ENCODE results near the gene GADL1.

Gene GADL1

DNA sequence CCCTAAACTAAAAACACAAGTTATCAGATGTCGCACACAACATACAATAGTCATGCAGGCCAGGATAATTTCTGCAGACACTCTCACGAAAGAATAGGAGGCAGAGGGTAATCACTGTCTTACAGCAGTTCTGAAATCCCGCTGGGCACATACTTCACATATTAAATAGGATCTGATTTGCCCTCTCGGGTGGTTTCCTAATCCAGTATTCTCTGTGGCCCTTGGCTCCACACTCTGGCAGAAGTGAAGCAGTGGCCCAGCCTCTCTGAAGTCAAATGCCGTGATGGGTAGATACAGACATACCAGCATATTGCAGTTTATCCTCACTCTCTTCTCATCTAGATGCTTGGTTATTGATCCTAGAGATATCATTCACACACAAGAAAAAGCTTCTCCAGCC is 19.0 kb downstream of the GADL1 start:
- no peak for DNase-seq

DNA sequence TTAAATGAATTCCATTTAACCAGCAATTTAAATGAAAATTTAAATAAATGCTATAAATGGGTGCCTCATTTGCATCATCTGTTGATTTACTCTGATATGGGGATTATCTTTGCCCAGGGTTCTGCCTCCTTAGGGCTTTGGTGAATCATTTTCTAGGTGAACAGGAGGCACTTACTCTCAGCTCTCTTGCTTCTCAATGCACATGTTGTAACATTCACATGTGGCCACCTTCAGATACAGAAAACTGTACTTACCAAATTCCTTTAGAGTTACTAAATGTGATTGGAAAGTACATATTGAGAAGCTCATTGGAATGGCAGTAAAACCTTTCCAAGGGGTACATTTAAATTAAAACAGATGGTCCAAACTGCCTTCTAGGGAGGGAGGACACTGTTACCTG is 20.8 kb downstream of the GADL1 start:
- no peak for DNase-seq

DNA sequence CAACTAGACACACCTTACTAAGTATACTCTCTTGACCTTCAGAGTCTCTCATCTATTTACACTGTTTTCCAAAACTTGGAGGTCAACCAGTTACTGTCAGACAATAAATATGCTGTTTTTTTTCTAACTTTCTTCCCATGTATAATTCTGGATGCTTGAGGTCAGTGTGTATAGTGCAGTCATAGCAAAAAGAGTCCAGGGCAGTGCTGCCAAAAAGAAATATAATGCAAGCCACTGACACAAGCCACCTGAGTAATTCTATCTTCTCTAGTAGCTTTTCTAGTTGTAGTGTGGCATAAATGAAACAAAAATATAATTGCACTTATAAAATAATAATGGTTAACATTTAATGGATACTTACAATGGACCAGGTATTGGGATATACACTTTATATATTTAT is 21.6 kb downstream of the GADL1 start:
- DNase-seq: no peak

DNA sequence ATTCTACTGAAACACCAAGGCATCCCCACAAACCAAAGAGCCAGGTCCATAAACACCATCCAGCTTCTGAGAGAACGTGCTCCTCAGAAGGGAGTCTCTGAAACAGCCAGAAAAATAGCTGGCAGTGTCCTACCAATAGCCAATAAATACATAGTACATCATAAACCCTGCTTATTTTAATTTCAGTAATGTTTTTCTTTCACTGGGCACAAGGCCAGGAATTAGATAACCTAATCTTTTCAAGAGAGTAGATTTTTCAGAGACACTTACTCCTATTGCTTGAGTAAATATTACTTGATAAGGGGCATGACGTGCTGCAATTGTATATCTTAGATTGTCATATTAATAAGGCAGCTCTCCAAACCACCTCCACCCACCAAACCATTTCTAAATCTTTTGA is 22.7 kb downstream of the GADL1 start:
- no peak for DNase-seq

DNA sequence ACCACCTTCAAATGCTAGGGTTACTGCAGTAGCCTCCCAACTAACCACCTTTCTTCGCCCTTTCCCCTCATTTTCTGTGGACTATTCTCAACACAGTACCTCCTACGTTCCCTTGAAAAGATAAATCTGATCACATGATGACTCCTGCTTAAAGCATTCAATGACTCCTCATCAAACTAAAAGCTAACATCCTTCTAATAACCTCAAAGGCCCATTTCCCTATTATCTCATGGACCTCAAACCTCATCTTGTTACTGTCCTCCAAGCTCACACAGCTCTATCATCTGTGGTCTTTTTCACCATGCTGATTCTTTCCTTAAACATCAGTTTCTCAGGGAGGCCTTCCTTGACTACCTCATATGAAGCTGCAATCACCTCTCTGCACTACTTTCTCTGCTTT is 29.6 kb downstream of the GADL1 start:
- no peak for DNase-seq

DNA sequence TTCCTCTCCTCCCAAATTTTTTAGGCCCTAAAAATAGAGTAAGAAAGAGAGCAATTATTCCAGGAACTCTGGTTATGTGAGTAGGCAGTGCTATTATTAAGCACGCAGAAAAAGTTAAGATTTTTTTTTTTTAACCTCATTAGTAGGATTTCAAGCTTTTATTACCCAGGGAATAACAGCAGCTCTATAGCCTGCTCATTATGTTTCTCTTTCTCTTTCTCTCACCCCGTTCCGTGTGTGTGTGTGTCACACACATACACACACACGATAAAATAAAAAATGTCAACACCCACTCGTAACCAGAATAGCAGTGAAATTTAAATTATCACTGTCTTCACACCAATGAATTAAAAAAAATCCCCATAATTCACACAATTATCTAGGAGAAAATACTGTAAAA is 30.3 kb downstream of the GADL1 start:
- no peak for DNase-seq

DNA sequence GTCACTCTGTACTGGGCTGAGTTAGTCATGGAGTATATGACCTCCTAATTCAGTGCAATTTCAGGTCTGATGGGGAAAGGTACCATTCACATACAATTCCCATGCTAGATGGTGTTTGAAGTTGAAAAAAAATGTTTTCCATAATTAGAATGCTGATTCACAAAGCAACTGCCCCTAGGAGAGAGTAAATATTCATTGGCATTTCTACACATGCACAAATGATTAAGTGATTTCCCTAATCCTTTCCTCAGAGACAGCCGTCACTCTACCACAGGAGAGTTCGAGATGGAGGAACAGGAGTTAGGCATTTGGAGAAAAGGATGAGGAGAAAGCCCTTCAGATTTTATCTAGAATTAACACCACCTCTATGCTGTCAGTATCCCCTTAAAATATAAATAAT is 32.5 kb downstream of the GADL1 start:
- no peak for DNase-seq

DNA sequence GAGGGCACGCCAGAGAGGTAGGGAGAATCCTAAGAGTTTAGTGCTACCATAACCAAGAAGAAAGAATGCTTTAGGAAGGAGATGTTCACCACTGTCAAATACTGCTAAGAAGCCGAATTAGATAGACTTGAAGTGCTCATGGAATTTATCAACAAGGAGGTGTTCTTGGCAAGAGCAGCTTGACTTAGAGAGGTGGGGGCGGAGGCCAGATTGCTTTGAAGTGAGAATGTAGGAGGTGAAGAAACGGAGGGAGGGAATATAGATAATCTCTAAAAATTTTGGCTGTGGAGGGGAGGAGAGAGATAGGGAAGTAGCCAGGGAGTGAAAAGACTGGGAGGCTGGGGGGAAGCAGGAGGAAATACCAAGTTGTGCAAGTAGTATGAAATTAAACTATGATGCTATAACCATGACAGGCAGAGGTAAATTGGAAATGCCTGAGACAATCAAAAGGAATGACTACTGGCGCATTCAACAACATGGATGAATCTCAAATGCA is 35.5 kb downstream of the GADL1 start:
- no peak for DNase-seq

DNA sequence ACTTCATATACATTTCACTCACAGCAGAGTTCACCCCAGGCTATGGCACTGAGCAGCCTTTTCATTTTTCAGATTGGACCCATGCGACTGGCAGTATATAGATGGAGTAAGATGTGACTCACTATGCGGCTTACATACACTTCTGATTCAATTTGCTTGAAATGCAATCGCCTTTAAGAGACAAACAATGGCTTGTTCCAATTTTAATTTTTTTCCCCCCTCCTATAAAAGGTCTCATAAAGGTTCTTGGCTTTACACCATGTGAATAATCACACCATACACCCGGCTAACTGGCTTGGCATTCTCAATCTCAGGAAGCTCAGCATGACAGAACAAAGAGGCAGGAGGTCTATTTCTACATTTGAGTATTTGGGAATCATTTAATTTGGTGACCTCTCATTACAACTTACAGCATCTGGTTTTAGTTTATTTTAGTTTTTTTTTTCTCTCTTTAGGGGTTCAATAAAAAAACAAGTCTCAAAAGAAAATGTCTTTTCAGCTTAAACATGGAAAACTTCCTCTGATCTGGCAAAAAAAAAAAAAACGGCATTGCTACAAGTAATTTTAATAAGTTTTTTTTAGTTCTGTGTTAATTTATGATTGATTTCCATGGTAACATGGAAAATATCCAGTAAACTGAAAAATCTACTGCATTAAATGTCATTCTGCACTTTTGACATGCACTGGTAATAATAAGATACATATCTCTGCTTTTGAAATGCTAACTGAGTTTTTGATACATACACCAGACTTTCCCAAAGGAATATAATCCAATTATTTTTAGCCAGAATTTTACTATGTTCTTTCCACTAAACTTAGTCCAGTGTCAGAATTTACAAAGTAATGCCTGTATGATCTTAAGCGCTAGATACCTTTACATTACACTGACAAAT is 38.8 kb downstream of the GADL1 start:
- no peak for DNase-seq

DNA sequence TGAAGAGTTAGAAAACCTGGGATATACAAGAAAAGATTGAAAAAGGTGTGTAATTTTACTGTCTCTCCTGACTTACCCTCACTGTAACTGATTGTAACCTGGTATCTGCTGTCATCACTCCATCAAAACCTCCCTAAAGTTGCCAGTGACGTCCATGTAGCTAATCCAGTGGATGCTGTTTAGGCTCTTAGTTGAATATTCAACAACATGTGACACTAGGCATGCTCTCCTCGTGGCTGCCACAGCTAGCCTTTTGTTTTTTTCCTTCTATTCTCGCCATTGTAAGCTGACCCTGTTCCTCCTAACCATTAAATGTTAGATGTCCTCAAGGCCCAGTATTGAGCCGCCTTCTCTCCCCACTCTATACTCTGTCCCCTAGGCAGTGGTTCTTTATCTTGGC is 41.6 kb downstream of the GADL1 start:
- DNase-seq: no peak

DNA sequence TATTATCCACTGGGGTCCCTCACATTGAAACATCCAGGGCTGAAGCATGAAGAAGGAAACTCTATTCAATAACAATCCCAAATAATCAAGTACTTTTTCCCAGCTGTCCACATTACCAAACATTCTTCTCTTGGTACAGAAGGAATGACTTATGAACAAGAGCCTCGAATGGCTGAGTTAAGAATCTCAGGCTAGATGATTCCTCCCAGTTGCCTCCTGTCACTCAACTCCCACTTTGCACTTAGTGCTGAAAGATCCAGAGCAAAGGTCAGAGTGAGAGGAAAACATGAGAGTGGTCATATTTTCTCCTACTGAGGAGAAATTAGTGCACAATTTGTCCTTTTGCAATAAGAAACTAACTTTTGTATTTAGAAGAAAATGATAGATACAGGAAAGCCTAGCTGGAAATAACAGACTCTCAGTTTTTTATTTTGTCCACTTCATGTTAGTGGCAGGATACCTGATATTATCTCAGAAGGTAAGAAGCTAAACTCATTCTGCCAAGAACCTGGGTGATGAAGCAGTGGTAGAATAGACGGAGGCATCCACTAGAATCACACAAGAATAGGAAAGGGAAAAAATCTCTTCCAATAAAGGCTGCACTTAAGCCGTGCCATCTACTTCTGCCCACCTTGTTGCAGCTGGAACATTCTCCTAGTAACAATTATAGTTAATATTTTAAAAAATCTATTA is 46.2 kb downstream of the GADL1 start:
- no peak for DNase-seq

DNA sequence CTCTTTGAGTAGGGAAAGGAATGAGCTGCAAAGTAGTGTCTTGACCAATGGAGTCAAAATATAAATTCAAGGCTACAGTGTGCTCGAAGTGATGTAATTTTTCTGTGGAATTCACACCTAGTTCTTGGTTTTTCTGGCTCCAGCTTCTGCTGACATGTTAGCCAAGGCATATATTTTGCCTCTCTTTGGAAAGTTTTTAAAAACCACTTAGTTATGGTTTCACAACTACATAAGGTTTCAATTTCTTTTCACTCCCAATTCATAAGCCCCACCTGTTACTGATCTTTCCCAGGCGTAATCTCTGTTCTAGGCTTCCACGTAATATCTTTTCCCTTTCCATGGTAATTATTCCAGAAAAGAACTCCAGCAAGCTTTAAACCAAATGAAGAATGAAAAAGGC is 46.9 kb downstream of the GADL1 start:
- DNase-seq: peak; percentile 35

DNA sequence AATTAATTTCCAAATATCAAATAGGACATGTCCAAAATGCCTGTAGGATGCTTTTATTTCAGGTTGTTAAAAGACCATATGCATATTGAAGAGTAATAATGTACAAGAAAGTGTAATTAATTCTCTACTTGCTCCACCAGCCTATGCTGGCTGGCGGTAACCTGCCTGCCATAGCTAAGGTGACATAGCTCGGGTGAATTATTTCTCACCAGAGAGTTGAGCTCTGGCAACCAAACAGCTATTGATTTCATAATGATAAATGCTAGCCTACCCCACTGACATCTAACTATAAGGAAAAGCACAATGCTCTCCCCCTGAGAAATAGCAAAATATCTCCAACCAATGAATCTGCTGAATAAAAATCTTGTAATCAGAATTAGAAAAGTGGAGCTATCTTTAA is 48.9 kb downstream of the GADL1 start:
- DNase-seq: no peak

DNA sequence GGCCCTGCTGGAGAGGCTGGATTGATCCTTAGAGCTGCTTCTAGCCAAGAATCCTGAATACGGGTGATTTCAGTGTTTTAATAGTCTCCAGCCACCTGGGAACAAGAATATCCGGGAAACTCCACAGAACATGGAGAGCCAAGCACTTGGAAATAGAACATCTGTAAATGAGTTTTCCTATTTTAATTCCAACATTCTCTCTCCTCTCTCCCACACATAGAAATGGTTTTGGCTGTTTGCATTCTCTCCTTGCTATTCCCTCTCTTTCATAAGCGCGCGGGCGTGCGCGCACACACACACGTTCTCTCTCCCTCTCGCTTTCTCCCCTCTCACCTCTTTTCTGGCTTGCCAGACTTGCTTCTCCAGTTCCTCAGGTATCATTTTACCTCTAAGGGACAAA is 50.6 kb downstream of the GADL1 start:
- peak; percentile 42 for DNase-seq

DNA sequence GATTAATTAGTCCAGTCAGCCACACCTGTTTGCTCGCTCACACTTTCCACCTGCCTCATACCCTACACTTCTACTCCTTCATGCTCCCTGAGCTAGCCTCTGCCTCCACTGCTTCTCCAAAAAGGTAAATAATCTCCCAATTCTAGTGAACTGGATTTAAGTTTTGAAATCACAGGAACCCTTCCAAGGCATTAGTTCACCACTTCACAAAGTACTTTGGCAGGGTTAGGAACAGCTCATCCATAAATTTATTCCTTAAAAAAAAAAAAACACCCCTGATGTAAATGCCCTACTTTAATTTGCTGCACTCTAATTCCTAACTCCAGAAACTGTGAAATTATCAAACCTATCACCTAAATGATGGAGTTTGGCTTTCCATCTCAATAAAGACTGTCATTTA is 58.3 kb downstream of the GADL1 start:
- no peak for DNase-seq

DNA sequence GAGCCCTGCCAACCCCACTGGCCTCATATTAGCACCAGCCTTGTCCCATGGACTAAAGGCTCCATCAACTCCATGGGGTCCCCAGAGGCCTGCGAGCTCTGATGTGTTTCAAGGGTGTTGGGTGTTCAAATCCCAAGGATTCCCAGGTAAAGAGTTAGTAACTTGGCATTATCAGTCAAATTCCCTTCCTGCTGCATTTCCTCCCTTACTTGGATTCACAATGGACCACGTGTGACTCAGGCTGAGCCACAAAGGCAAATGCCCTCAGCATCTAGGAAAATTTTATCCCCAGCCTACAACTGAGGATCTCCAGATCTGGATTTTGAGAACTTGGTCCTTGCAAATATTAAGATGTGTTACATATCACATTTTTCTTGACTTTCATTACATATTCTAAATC is 58.8 kb downstream of the GADL1 start:
- no peak for DNase-seq

DNA sequence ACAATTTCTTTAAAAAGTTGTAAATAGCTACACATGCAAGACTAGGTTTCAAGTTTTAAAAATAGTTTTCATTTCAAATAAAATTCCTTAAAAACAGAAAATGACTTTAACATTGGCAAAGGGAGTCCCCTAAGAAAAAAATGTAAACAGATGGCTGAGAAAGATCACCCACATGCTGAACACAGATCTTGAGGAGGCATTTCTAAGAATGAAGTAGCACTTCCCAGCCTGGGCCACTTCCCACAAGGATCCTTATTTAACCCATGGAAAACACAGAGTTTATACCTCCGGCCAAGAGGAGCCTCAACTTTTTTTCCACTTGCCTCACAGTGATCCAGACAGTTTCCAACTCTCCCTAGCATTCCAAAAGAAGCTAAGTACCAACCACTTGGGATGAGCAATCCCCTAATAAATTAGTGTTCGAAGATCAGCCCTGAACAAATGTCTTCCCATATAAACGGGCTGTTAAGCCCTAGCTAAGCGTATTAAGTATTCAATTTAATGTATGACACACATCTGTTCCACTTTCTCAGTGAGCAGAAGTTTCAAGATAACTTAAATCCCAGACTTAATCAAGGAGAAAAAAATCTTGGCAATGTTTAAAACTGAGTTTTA is 61.4 kb downstream of the GADL1 start:
- no peak for DNase-seq

DNA sequence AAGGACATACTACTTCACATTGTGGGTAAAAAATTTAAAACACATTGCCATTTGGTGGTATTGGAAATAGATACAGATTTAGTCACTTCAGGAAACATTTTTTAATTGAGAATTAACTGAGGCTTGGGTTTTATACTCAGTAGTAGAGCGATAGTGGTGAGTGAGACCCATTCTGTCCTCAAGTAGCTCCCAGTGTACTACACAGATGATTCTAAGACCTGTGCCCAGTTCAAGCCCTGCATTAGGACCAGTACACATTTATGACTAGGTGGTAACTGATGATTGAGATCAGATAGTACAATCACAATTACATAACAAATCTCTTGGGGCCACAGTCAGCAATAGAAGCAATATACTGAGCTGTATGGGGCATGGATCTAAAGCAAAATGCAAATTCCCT is 67.4 kb downstream of the GADL1 start:
- DNase-seq: no peak

DNA sequence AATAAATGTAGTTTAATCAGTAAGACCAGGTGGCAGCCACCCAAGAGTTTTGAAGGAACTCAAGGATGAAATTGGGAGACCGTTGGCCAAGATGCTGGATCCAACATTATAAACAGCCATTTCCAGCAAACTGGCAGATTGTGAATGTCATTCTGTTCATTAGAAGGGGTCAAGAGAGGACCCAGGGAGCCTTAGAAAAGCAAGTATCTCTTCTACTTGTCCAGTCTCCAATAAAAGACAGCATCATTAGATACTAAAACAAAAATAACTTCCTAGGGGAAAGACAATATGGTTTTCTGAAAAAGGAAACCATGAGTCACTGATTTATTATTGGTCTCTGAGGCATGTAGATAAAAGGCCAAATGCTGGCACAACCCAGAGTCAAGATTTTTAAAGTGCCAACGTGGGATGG is 67.9 kb downstream of the GADL1 start:
- no peak for DNase-seq

DNA sequence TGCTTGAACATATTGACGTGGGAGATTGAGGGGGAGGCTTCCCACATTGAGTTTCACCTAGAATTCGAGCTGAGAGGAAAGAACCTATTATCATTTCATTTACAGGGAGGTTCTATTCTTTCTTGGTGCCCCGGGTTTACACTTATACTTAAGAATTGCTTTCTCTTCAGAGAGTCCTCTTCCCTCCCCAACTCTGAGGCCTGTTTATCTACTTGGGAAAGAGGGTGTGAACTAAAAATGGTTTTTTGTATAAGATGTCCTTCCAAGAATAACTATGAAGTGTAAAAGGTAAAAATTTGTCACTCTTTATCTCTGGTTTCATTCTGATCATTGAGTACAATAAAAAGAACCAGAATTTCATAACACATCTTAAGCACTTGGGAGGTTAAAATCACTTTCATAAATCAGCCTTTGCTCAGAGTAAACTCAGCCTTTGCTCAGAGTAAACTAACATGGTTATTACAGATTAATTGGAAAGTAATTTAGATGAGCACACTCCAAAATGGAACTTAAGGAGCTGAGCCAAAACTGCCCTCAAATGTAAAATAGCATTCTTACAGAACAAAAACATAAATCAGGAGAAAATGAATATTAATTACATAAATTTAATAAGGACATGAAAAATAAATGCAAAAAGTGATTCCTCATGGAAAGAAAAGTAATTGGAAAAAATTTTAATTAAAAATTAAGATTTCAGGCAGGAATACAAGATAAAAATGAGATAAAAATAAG is 75.2 kb downstream of the GADL1 start:
- DNase-seq: no peak

DNA sequence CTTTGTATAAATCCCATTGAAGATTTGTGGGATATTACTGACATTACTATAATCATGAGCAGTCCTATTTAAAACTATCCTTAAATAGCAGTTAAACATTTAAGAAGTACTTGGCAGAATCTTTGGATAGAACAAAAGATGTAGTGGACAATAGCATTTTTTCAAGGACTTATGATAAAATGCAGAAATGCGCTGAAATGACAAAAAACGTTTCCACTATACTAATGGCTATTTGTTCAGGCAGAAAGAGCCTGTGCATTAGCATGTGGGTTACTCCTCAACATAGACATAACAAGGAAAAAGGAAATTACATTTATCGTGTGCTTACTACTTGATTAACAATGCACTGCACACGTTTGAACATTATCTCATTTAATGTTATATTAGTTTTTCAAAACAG is 80.7 kb downstream of the GADL1 start:
- DNase-seq: no peak

DNA sequence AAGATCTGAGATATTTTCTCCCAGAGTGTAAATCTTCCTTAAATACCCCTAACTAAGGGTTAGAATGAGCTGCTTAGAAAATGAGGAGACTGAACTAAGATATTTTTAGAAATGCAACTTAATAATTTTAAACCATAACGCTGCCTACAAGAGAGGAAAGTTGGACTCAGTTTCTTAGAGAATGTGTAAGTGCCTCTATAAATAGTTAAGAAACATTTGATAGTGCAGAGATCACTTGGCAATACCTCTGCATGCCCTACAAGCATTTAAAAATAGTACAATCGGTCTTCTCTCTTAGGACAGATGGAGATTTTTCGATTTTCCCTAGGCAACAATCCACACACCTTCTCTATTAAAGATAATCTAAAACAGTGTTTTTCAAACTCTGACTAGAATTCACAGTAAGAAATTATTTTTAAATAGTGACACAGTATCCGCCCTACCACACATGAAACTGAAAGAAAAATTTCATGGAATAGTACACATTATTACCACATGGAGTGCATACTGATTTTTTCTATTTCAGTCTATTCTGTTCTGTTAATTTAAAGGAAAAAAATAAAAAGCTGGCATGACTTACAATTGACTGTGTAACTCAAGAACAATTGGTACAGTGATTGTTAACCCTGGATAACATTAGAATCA is 83.2 kb downstream of the GADL1 start:
- DNase-seq: no peak

DNA sequence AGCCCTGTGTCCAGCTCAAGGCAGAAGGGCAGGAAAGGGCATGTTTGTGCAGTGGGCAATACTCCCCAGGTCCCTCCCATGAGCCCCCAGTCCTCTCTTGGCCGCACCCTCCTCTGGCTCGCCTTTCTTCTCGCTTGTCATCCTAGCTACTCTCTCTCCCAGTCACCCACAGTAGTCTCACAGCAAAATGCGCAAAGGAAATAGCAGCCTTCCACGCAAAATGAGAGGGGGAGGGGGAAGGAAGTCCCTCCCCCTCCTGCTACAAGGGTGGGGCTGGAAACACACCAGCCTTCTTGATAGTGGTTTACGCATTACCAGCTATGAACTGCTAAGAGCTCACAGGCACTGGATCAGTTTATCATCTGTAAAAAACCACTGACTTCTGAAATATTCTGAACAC is 83.8 kb downstream of the GADL1 start:
- DNase-seq: no peak
